ENCODE data around the gene LYPLAL1. TPM values are rescaled to one million over a fixed set of nuclear protein-coding genes. Genes with fewer than 3 reads are reported as not detected.

Gene LYPLAL1
- total and polyA plus RNA-seq, 2 of the 8 experiments (the other 6 are each of a cell fraction or from before 2014, with no cell fraction given): 6.3 to 23.8 TPM

- Histone ChIP-seq H2BK120ac (replicated peaks; ENCODE audit: low read depth, low read length) (no peak overlapping the region), H4K20me1 (replicated peaks in 1 of 2; ENCODE audit: control insufficient read depth in 1 of 2, insufficient read depth in 2 of 2, low read length in 2 of 2) (no peaks in the 10 kb centered on the region), H2BK20ac (ENCODE audit: low read length) (no peak overlapping the region), H3K56ac (replicated peaks; ENCODE audit: insufficient read length, low read depth, low read length) (no peak overlapping the region), H3K36me3 (ENCODE audit: control insufficient read depth in 2 of 4, insufficient read depth in 4 of 4, low read length in 3 of 4) (no peaks in the 10 kb centered on the region), H4K5ac (ENCODE audit: insufficient read length, low read depth, low read length) (no peak overlapping the region), H2BK15ac (ENCODE audit: low read length) (no peak overlapping the region), H2AK5ac (ENCODE audit: low read depth, low read length) (no peak overlapping the region), H3K4me1 (replicated peaks in 1 of 4; ENCODE audit: control insufficient read depth in 3 of 4, insufficient read depth in 4 of 4, low read length in 3 of 4) (no peaks in the 10 kb centered on the region), H3K27me3 (replicated peaks in 1 of 4; ENCODE audit: control insufficient read depth in 3 of 4, extremely low read depth in 1 of 4, insufficient read depth in 3 of 4, low read length in 3 of 4) (no peaks in the 10 kb centered on the region), H2AFZ (ENCODE audit: low read length) (no peak overlapping the region), H4K8ac (ENCODE audit: extremely low read depth, insufficient read depth, low read length) (no peak overlapping the region), H3K9me3 (ENCODE audit: insufficient read depth in 2 of 2, low read depth in 1 of 2, low read length in 1 of 2) (no peaks in the 10 kb centered on the region), H3K9ac (replicated peaks in 1 of 4; ENCODE audit: extremely low read depth in 1 of 4, low read depth in 3 of 4, low read length in 3 of 4) (no peak overlapping the region), H3K4me2 (ENCODE audit: insufficient read depth in 1 of 2, low read depth in 2 of 2, low read length in 2 of 2) (no peak overlapping the region), H3K18ac (ENCODE audit: extremely low read depth, low read length) (no peak overlapping the region), H2BK5ac (ENCODE audit: low read depth, low read length) (no peak overlapping the region), H3K23ac (ENCODE audit: insufficient read length) (no peak overlapping the region), H2BK12ac (ENCODE audit: low read depth, low read length) (no peak overlapping the region), H3K79me1 (ENCODE audit: low read depth, low read length) (no peaks in the 10 kb centered on the region), H3K79me2 (ENCODE audit: control insufficient read depth in 1 of 2, insufficient read depth in 2 of 2, low read length in 2 of 2) (no peaks in the 10 kb centered on the region), H3K4me3 (ENCODE audit: extremely low read depth in 1 of 4, insufficient read depth in 2 of 4, low read depth in 3 of 4, low read length in 4 of 4) (no peak overlapping the region), H3K14ac (ENCODE audit: insufficient read length) (no peak overlapping the region), H3K27ac (ENCODE audit: low read depth, low read length) (no peak overlapping the region), H4K91ac (replicated peaks; ENCODE audit: insufficient read length, low read length) (no peak overlapping the region), H3K23me2 (ENCODE audit: low read depth, low read length) (no peaks in the 10 kb centered on the region), H3K4ac (replicated peaks; ENCODE audit: insufficient read length, low read depth, low read length) (no peak overlapping the region)
- ChIA-PET CTCF (ENCODE audit: partially characterized antibody) (no interaction called here), POLR2A (ENCODE audit: partially characterized antibody) (no interaction called here)
- TF ChIP-seq RXRA (IDR thresholded peaks at IDR 0.05; ENCODE audit: insufficient read depth, low read depth, low read length) (no peak), SIX5 (IDR thresholded peaks at IDR 0.05; ENCODE audit: low read depth, low read length) (no peak), ZNF274 (IDR thresholded peaks at IDR 0.05; ENCODE audit: borderline replicate concordance, extremely low read depth, low read length) (no peak), NANOG (IDR thresholded peaks at IDR 0.05; ENCODE audit: insufficient read depth, low read depth, low read length, poor library complexity, severe bottlenecking) (no peak), MAFK (IDR thresholded peaks at IDR 0.05; ENCODE audit: low read depth, low read length) (no peak), BCL11A (IDR thresholded peaks at IDR 0.05; ENCODE audit: low read depth in 2 of 2, low read length in 2 of 2) (no peak), YY1 (IDR thresholded peaks at IDR 0.05; ENCODE audit: low read depth, low read length) (no peak)
- TF ChIP-seq, protein P1, sequence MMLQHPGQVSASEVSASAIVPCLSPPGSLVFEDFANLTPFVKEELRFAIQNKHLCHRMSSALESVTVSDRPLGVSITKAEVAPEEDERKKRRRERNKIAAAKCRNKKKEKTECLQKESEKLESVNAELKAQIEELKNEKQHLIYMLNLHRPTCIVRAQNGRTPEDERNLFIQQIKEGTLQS (IDR thresholded peaks at IDR 0.05; ENCODE audit: insufficient read depth, low read depth, low read length): no peak
- 97% methylated on average over 4 of the region's 4 CpGs; no CpG with 5 or more reads in 1 of the 2 experiments for WGBS, 2 experiments (ENCODE audit: extremely low coverage in 1 of 2, insufficient coverage in 1 of 2, insufficient read length in 1 of 2, insufficient replicate concordance in 2 of 2, low coverage in 1 of 2, low lambda C conversion rate in 2 of 2, missing lambda C conversion rate in 1 of 2)
- FAIRE-seq (no peak), DNase-seq (ENCODE audit: low read depth in 1 of 2, low spot score in 2 of 2) (no peak)
These were observed 48.3 kb upstream of the LYPLAL1 start for GRCh38 chr1:219125342-219125741.

All from H1 (cell line).